IMR-90 (cell line): ENCODE data around the gene ADCY2. TPM values are rescaled to one million over a fixed set of nuclear protein-coding genes. Genes with fewer than 3 reads are reported as not detected.

Experiments
- ATAC-seq: fragments of 200-7000 bp; cut with Tn5 transposase; 2 replicates; pipeline ENCODE4 v1.9.1; 2020; ENCODE audit warnings: low read depth, mild to moderate bottlenecking, moderate library complexity
- BruUV-seq: library from RNA; stranded (reverse); fragments of 400-500 nt; replicated peaks from 2 replicates; lab custom pipeline; 2021; lab: Mats Ljungman, UMichigan
- CTCF ChIA-PET: fragments of 300-600 bp; formaldehyde crosslinking; extraction: SDS; loops from one replicate; lab custom pipeline; 2021; ENCODE audit warnings: antibody characterized with exemption; lab: Yijun Ruan, JAX
- POLR2A ChIA-PET: fragments of 300-600 bp; sonication (Branson Sonifier 250); formaldehyde crosslinking; loops from one replicate; lab custom pipeline; 2022; ENCODE audit warnings: antibody characterized with exemption; ENCODE audit not compliant: unreplicated experiment; lab: Charles Lee
- DNase-seq: peaks from one replicate; pipeline ENCODE4 v3.0.0; 2013
- H2AFZ ChIP-seq: replicated peaks from 2 replicates; pipeline ENCODE3; 2013; ENCODE audit warnings: low read length, mild to moderate bottlenecking; ENCODE audit not compliant: poor library complexity
- H2AK5ac ChIP-seq: 2 replicates; pipeline ENCODE4 v1.6.1; 2013; ENCODE audit warnings: low read depth, low read length, inconsistent platforms
- H2AK9ac ChIP-seq: replicated peaks from 2 replicates; pipeline ENCODE3; 2013; ENCODE audit warnings: mild to moderate bottlenecking, low read depth, low read length, moderate library complexity; ENCODE audit not compliant: poor library complexity
- H2BK120ac ChIP-seq: 2 replicates; pipeline ENCODE4 v1.6.1; 2013; ENCODE audit warnings: low read depth, low read length, inconsistent platforms
- H2BK15ac ChIP-seq: 3 replicates; pipeline ENCODE4 v1.6.1; 2013; ENCODE audit warnings: low read depth, low read length, inconsistent platforms
- H2BK20ac ChIP-seq: 2 replicates; pipeline ENCODE4 v1.6.1; 2013; ENCODE audit warnings: low read depth, mild to moderate bottlenecking, inconsistent platforms, low read length, moderate library complexity
- H2BK5ac ChIP-seq: 2 replicates; pipeline ENCODE4 v1.6.1; 2013; ENCODE audit warnings: mild to moderate bottlenecking, low read depth, low read length, inconsistent platforms; ENCODE audit not compliant: poor library complexity, severe bottlenecking
- H3K14ac ChIP-seq: replicated peaks from 2 replicates; pipeline ENCODE4 v1.6.1; 2013; ENCODE audit warnings: low read depth, low read length, inconsistent platforms
- H3K18ac ChIP-seq: 2 replicates; pipeline ENCODE4 v1.6.1; 2013; ENCODE audit warnings: low read depth, low read length, control low read depth
- H3K23ac ChIP-seq: 2 replicates; pipeline ENCODE4 v1.6.1; 2013; ENCODE audit warnings: low read depth, low read length, inconsistent platforms
- H3K27ac ChIP-seq: 2 replicates; pipeline ENCODE4 v1.5.1; 2013; ENCODE audit warnings: mild to moderate bottlenecking, control low read depth, low read length; ENCODE audit not compliant: insufficient read depth
- H3K27me3 ChIP-seq: 2 replicates; pipeline ENCODE4 v1.6.1; 2013; ENCODE audit warnings: low read length; ENCODE audit not compliant: control insufficient read depth, insufficient read depth
- H3K36me3 ChIP-seq: 2 replicates; pipeline ENCODE4 v1.6.1; 2013; ENCODE audit warnings: low read length, mixed read lengths; ENCODE audit not compliant: control insufficient read depth, insufficient read depth
- H3K4ac ChIP-seq: 2 replicates; pipeline ENCODE4 v1.6.1; 2013; ENCODE audit warnings: low read depth, low read length, inconsistent platforms
- H3K4me1 ChIP-seq: 2 replicates; pipeline ENCODE4 v1.6.1; 2013; ENCODE audit warnings: low read length, mixed read lengths; ENCODE audit not compliant: control insufficient read depth, insufficient read depth
- H3K4me2 ChIP-seq: 2 replicates; pipeline ENCODE4 v1.6.1; 2013; ENCODE audit warnings: low read depth, mild to moderate bottlenecking, control low read depth, low read length, moderate library complexity
- H3K4me3 ChIP-seq: 2 replicates; pipeline ENCODE4 v1.5.1; 2013; ENCODE audit warnings: low read depth, mild to moderate bottlenecking, control low read depth, low read length, moderate library complexity; ENCODE audit not compliant: insufficient read depth
- H3K56ac ChIP-seq: 2 replicates; pipeline ENCODE4 v1.6.1; 2013; ENCODE audit warnings: low read length, inconsistent platforms; ENCODE audit not compliant: insufficient read depth; ENCODE audit errors: extremely low read depth
- H3K79me1 ChIP-seq, 2 experiments: 2 replicates each; pipeline ENCODE4 v1.6.1; 2013; ENCODE audit warnings: low read length in 2 of 2, inconsistent platforms in 1 of 2, low read depth in 1 of 2
- H3K9ac ChIP-seq: 2 replicates; pipeline ENCODE4 v1.6.1; 2013; ENCODE audit warnings: low read depth, low read length, control low read depth
- H3K9me1 ChIP-seq: 2 replicates; pipeline ENCODE4 v1.6.1; 2013; ENCODE audit warnings: low read length, inconsistent platforms; ENCODE audit not compliant: insufficient read depth
- H3K9me3 ChIP-seq: 2 replicates; pipeline ENCODE4 v1.6.1; 2013; ENCODE audit warnings: low read length; ENCODE audit not compliant: control insufficient read depth, insufficient read depth
- H4K20me1 ChIP-seq: 2 replicates; pipeline ENCODE4 v1.6.1; 2013; ENCODE audit warnings: low read length, inconsistent platforms; ENCODE audit not compliant: insufficient read depth
- H4K5ac ChIP-seq: 2 replicates; pipeline ENCODE4 v1.6.1; 2013; ENCODE audit warnings: mild to moderate bottlenecking, low read depth, low read length, control low read depth
- H4K8ac ChIP-seq, 2 experiments: 2 replicates each; pipeline ENCODE4 v1.6.1; 2013; ENCODE audit warnings: low read depth in 2 of 2, low read length in 2 of 2, control low read depth in 1 of 2, inconsistent platforms in 1 of 2
- H4K91ac ChIP-seq: 2 replicates; pipeline ENCODE4 v1.6.1; 2013; ENCODE audit warnings: low read depth, low read length, inconsistent platforms; ENCODE audit not compliant: insufficient read depth
- RFX5 ChIP-seq: IDR thresholded peaks from 2 replicates; pipeline ENCODE4 v1.8.0; 2012; ENCODE audit warnings: low read depth, mild to moderate bottlenecking, low read length, moderate library complexity
- WGBS, 2 experiments: methylation state at CpG; one replicate each; pipeline versions ENCODE4 v1.1.5 to v1.1.7; 2013; ENCODE audit warnings: missing lambda C conversion rate in 2 of 2; ENCODE audit not compliant: insufficient read length in 1 of 2; ENCODE audit errors: extremely low coverage in 2 of 2; 5-methylcytosine and 5-hydroxymethylcytosine counted together
- dilution Hi-C: fragments of 300-500 bp; cut with HindIII; formaldehyde crosslinking; loops from one replicate; pipeline ENCODE4 v1.14.3; 2018; ENCODE audit warnings: low sequenced_read_pairs; ENCODE audit not compliant: unreplicated experiment
- in situ Hi-C: fragments of 300-500 bp; cut with MboI; formaldehyde crosslinking; loops from 3 replicates; pipeline ENCODE4 v1.14.3; 2019; ENCODE audit warnings: low sequenced_read_pairs, inconsistent platforms, mixed read lengths
- intact Hi-C: fragments of 100-400 bp; cut with micrococcal nuclease; formaldehyde crosslinking; loops from 2 replicates; pipeline ENCODE4 v1.10.0; 2022
- polyA plus RNA-seq, 3 experiments: library from polyadenylated mRNA; depleted of rRNA; stranded (reverse); fragments of >200 nt; gene quantifications; 2 replicates each; pipeline ENCODE4 v1.2.3, GENCODE V29; 2012; ENCODE audit warnings: low replicate concordance in 1 of 3
- total RNA-seq: library from RNA; depleted of rRNA; stranded (reverse); fragments of >200 nt; gene quantifications from 2 replicates; pipeline ENCODE4 v1.2.3, GENCODE V29; 2012

ADCY2 gene
- total and polyA plus RNA-seq, 2 of the 4 experiments (the other 2 are of a cell fraction): not detected

DNA sequence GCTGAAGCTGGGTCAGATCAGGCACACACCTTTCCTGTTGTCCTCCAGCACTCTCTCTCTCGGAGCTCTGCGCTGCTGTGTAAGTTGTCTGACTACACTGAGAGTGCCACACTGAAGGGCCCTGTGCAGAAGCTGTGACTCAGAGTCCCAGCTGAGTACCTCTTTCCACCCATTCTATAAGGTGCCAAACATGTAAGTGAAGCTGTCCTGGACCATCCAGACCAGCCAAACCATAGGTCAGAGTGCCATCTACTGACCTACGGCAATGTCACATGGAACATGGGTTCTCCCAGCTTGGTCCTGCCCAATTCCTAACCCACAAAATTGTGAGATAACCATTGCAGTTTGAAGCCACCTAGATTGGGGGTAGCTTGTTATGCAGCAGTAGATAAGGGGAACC, 68.2 kb downstream of the ADCY2 start:
- intact Hi-C loops: no loop called here
- CTCF ChIA-PET: no interaction called here
- H4K91ac ChIP-seq: no peak overlapping the region
- H2BK20ac ChIP-seq: no peak overlapping the region
- no peak overlapping the region for H2AK9ac ChIP-seq
- H3K4me2 ChIP-seq: no peak overlapping the region
- dilution Hi-C loops: no loop called here
- ATAC-seq: no peak
- no peaks in the 10 kb centered on the region for H3K4me1 ChIP-seq
- no peak overlapping the region for H2BK15ac ChIP-seq
- no peak overlapping the region for H3K27ac ChIP-seq
- in situ Hi-C loops: no loop called here
- H2AK5ac ChIP-seq: no peak overlapping the region
- H2BK5ac ChIP-seq: no peak overlapping the region
- no peak overlapping the region for H2BK120ac ChIP-seq
- H3K36me3 ChIP-seq: no peaks in the 10 kb centered on the region
- no peak overlapping the region for H4K8ac ChIP-seq
- H3K56ac ChIP-seq: no peak overlapping the region
- H4K20me1 ChIP-seq: no peaks in the 10 kb centered on the region
- H3K9ac ChIP-seq: no peak overlapping the region
- H3K79me1 ChIP-seq: no peaks in the 10 kb centered on the region
- POLR2A ChIA-PET: no interaction called here
- DNase-seq: no peak
- BruUV-seq: no TSS peak
- no CpG with 5 or more reads among the region's 3 CpGs for WGBS, 2 experiments
- no peaks in the 10 kb centered on the region for H3K9me1 ChIP-seq
- no peak overlapping the region for H3K4me3 ChIP-seq
- TF ChIP-seq RFX5: no peak
- H3K18ac ChIP-seq: no peak overlapping the region
- H3K4ac ChIP-seq: no peak overlapping the region
- no peak overlapping the region for H3K14ac ChIP-seq
- H3K9me3 ChIP-seq: peaks cover 17% of the 10 kb centered on the region
- H3K27me3 ChIP-seq: no peaks in the 10 kb centered on the region
- H3K23ac ChIP-seq: no peak overlapping the region
- H2AFZ ChIP-seq: no peak overlapping the region
- no peak overlapping the region for H4K5ac ChIP-seq
